Measurements from ENCODE around the gene ARHGAP32. TPM values are rescaled to one million over a fixed set of nuclear protein-coding genes. Genes with fewer than 3 reads are reported as not detected.

The ARHGAP32 gene
- total RNA-seq, 3 donors from 2014 or later: 19.8 to 56.6 (median 37.4) TPM

DNA sequence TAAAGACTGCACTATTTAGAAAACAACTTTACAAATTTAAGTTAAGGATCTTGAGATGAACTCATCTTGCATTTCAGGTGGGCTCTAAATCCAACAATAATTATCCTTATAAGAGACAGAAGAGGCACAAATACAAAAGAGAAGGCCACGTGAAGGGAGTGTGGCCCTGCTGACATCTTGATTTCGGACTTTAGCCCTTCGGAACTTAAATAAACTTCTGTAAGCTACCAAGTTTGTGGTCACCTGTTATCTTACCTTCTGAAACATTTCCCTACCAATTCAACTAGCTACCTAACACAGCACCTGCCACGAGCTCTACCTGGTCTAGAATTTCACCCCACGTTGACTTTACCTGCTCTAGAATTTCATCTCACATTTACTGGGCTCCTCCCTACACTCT, 42.9 kb upstream of the ARHGAP32 start:
- Histone ChIP-seq H3K27me3 (no peaks in the 10 kb centered on the region), H3K4me3 (no peak overlapping the region), H3K36me3 (no peaks in the 10 kb centered on the region), H3K9me3 (no peaks in the 10 kb centered on the region), H3K27ac (no peak overlapping the region), H3K4me1 (no peaks in the 10 kb centered on the region)
- TF ChIP-seq POLR2A (IDR thresholded peaks at IDR 0.05) (no peak), CTCF (IDR thresholded peaks at IDR 0.05) (no peak)
- no peak for DNase-seq (ENCODE audit: low spot score in 2 of 2)
- intact Hi-C loops (cut with DNase I; ENCODE audit: low total_unique reads): no loop called here

- Histone ChIP-seq H3K9me3 (peaks cover 3 to 19% of the 10 kb centered on the region in 2 donors), H3K36me3 (no peaks in the 10 kb centered on the region), H3K27me3 (no peaks in the 10 kb centered on the region), H3K27ac (no peak overlapping the region), H3K4me3 (no peak overlapping the region), H3K4me1 (no peaks in the 10 kb centered on the region)
- TF ChIP-seq CTCF (IDR thresholded peaks at IDR 0.05) (no peak), POLR2AphosphoS5 (IDR thresholded peaks at IDR 0.05) (no peak), POLR2A (IDR thresholded peaks at IDR 0.05) (no peak)
- no peak for DNase-seq (ENCODE audit: low spot score in 2 of 2)
- intact Hi-C loops (cut with DNase I; ENCODE audit: low total_unique reads): no loop called here
Measured at GRCh38 chr11:129230006-129230405, 37.9 kb upstream of the ARHGAP32 start.

GRCh38 chr11:129226207-129226798, 34.2 kb upstream of the ARHGAP32 start:
- no peak for DNase-seq (ENCODE audit: low spot score in 2 of 2)
- no peaks in the 10 kb centered on the region for H3K27me3 ChIP-seq
- intact Hi-C loops (cut with DNase I; ENCODE audit: low total_unique reads): no loop called here
- H3K27ac ChIP-seq: no peak overlapping the region
- H3K9me3 ChIP-seq: peaks cover 3 to 19% of the 10 kb centered on the region in 2 donors
- H3K4me3 ChIP-seq: no peak overlapping the region
- no peaks in the 10 kb centered on the region for H3K36me3 ChIP-seq
- TF ChIP-seq POLR2A (IDR thresholded peaks at IDR 0.05) (no peak), POLR2AphosphoS5 (IDR thresholded peaks at IDR 0.05) (no peak), CTCF (IDR thresholded peaks at IDR 0.05) (no peak)
- no peaks in the 10 kb centered on the region for H3K4me1 ChIP-seq

DNA sequence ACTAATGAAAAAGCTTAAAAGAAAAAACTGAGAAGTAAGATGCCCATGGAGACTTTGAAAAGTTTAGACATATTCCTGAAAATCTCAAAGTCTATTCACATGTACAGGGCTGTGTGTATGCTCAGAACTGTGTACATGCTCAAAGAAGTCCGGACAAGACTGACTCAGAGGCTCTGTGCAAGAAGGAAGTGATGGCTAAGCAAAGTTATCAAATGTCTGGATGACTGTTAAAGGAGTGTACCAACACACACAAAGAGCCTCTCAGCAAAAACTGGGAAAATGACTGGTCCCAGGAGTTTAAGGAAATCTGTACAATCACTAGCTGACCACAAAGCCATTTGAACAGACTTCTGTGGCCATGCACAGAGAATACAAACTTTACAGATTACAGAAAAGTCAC, 33.1 kb upstream of the ARHGAP32 start:
- peaks cover 3 to 19% of the 10 kb centered on the region in 2 donors for H3K9me3 ChIP-seq
- no peak for DNase-seq (ENCODE audit: low spot score in 2 of 2)
- intact Hi-C loops (cut with DNase I; ENCODE audit: low total_unique reads): no loop called here
- no peak for TF ChIP-seq CTCF (IDR thresholded peaks at IDR 0.05)
- no peak for TF ChIP-seq POLR2A (IDR thresholded peaks at IDR 0.05)
- no peak for TF ChIP-seq POLR2AphosphoS5 (IDR thresholded peaks at IDR 0.05)
- no peak overlapping the region for H3K4me3 ChIP-seq
- H3K4me1 ChIP-seq: no peaks in the 10 kb centered on the region
- no peaks in the 10 kb centered on the region for H3K27me3 ChIP-seq
- no peaks in the 10 kb centered on the region for H3K36me3 ChIP-seq
- no peak overlapping the region for H3K27ac ChIP-seq

GRCh38 chr11:129224538-129224937, 32.4 kb upstream of the ARHGAP32 start:
- no peaks in the 10 kb centered on the region for H3K4me1 ChIP-seq
- DNase-seq (ENCODE audit: low spot score in 2 of 2): no peak
- intact Hi-C loops (cut with DNase I; ENCODE audit: low total_unique reads): no loop called here
- H3K36me3 ChIP-seq: no peaks in the 10 kb centered on the region
- TF ChIP-seq POLR2A (IDR thresholded peaks at IDR 0.05): no peak
- TF ChIP-seq CTCF (IDR thresholded peaks at IDR 0.05): no peak
- no peak for TF ChIP-seq POLR2AphosphoS5 (IDR thresholded peaks at IDR 0.05)
- H3K27me3 ChIP-seq: no peaks in the 10 kb centered on the region
- no peak overlapping the region for H3K4me3 ChIP-seq
- peaks cover 3 to 19% of the 10 kb centered on the region in 2 donors for H3K9me3 ChIP-seq
- H3K27ac ChIP-seq: no peak overlapping the region

Data from breast epithelium (tissue), 4 donors.